ENCODE results near the gene TRNT1. TPM values are rescaled to one million over a fixed set of nuclear protein-coding genes. Genes with fewer than 3 reads are reported as not detected.

The TRNT1 gene
- total RNA-seq, 1 experiment from 2014 or later, result 35.6 TPM

DNA sequence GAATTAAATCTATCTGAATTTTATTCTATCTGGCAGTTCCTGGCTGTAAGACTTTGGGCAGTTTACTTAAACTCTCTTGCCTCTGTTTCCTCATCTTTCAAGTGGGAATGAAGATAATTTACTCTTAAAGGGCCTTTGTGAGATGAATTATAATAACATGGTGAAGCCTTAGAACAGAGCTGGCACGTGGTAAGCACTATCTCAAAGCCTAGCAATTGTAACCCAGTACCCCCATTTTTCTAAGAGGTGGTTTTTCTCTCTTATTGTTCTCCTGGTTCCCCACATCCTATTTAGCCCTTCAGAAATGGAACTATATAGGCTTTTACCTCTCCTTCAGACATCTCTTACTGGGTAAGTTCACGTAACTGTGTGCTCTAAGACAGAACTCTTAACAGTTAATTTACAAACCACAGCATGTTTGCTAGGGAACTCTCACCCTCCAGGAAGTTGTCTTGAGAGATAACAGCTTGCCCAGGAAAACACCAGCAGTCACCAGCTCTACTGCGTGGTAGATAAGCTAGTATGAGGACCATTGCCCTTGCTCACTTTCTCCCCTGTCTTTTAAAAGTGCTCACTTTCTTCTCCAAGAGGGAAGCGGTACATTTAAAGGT, 65.0 kb downstream of the TRNT1 start:
- no TSS peak for BruUV-seq (replicated peaks)
- H3K36me3 Mint-ChIP-seq (ENCODE audit: insufficient read depth, unreplicated experiment), result no peaks in the 10 kb centered on the region
- TF ChIP-seq, protein P1, sequence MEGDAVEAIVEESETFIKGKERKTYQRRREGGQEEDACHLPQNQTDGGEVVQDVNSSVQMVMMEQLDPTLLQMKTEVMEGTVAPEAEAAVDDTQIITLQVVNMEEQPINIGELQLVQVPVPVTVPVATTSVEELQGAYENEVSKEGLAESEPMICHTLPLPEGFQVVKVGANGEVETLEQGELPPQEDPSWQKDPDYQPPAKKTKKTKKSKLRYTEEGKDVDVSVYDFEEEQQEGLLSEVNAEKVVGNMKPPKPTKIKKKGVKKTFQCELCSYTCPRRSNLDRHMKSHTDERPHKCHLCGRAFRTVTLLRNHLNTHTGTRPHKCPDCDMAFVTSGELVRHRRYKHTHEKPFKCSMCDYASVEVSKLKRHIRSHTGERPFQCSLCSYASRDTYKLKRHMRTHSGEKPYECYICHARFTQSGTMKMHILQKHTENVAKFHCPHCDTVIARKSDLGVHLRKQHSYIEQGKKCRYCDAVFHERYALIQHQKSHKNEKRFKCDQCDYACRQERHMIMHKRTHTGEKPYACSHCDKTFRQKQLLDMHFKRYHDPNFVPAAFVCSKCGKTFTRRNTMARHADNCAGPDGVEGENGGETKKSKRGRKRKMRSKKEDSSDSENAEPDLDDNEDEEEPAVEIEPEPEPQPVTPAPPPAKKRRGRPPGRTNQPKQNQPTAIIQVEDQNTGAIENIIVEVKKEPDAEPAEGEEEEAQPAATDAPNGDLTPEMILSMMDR (IDR thresholded peaks at IDR 0.05; ENCODE audit: unreplicated experiment), result no peak
- peak; percentile 6 for DNase-seq
- peaks cover 39% of the 10 kb centered on the region for H3K27me3 Mint-ChIP-seq (ENCODE audit: unreplicated experiment)
- no peak overlapping the region for H3K27ac Mint-ChIP-seq (ENCODE audit: unreplicated experiment)
- intact Hi-C loops (cut with micrococcal nuclease; ENCODE audit: unreplicated experiment), result no loop called here
- H3K9me3 Mint-ChIP-seq (ENCODE audit: low read depth, unreplicated experiment), result peaks cover 3% of the 10 kb centered on the region
- CTCF ChIA-PET, result no interaction called here
- H3K4me3 Mint-ChIP-seq (ENCODE audit: low read depth, unreplicated experiment), result no peak overlapping the region
- H3K4me1 Mint-ChIP-seq (ENCODE audit: low read depth, unreplicated experiment), result peaks cover 12% of the 10 kb centered on the region

- Mint-ChIP-seq H3K27me3 (ENCODE audit: unreplicated experiment) (peaks cover 39% of the 10 kb centered on the region), H3K36me3 (ENCODE audit: insufficient read depth, unreplicated experiment) (no peaks in the 10 kb centered on the region), H3K27ac (ENCODE audit: unreplicated experiment) (no peak overlapping the region), H3K4me3 (ENCODE audit: low read depth, unreplicated experiment) (no peak overlapping the region), H3K9me3 (ENCODE audit: low read depth, unreplicated experiment) (peaks cover 3% of the 10 kb centered on the region), H3K4me1 (ENCODE audit: low read depth, unreplicated experiment) (peaks cover 12% of the 10 kb centered on the region)
- CTCF ChIA-PET, result interaction anchor here (0.6 kb wide), 1 partner anchor 1631 kb away, joined by 4 read pairs; no protein-coding TSS in a partner anchor
- no peak for DNase-seq
- TF ChIP-seq, protein P1 (IDR thresholded peaks at IDR 0.05; ENCODE audit: unreplicated experiment), result no peak
- no TSS peak for BruUV-seq (replicated peaks)
- intact Hi-C loops (cut with micrococcal nuclease; ENCODE audit: unreplicated experiment), result no loop called here
These were observed 65.5 kb downstream of the TRNT1 start for GRCh38 chr3:3192286-3192675.

GRCh38 chr3:3194861-3195260, 68.1 kb downstream of the TRNT1 start:
- Mint-ChIP-seq H3K9me3 (ENCODE audit: low read depth, unreplicated experiment) (no peaks in the 10 kb centered on the region), H3K4me3 (ENCODE audit: low read depth, unreplicated experiment) (no peak overlapping the region), H3K4me1 (ENCODE audit: low read depth, unreplicated experiment) (peaks cover 12% of the 10 kb centered on the region), H3K27me3 (ENCODE audit: unreplicated experiment) (peaks cover 48% of the 10 kb centered on the region), H3K27ac (ENCODE audit: unreplicated experiment) (no peak overlapping the region), H3K36me3 (ENCODE audit: insufficient read depth, unreplicated experiment) (no peaks in the 10 kb centered on the region)
- CTCF ChIA-PET, result no interaction called here
- BruUV-seq (replicated peaks), result no TSS peak
- DNase-seq, result no peak
- intact Hi-C loops (cut with micrococcal nuclease; ENCODE audit: unreplicated experiment), result loop anchor here (5.0 kb wide), 1 partner anchor 407 kb away; no protein-coding TSS in a partner anchor
- TF ChIP-seq, protein P1 (IDR thresholded peaks at IDR 0.05; ENCODE audit: unreplicated experiment), result no peak

DNA sequence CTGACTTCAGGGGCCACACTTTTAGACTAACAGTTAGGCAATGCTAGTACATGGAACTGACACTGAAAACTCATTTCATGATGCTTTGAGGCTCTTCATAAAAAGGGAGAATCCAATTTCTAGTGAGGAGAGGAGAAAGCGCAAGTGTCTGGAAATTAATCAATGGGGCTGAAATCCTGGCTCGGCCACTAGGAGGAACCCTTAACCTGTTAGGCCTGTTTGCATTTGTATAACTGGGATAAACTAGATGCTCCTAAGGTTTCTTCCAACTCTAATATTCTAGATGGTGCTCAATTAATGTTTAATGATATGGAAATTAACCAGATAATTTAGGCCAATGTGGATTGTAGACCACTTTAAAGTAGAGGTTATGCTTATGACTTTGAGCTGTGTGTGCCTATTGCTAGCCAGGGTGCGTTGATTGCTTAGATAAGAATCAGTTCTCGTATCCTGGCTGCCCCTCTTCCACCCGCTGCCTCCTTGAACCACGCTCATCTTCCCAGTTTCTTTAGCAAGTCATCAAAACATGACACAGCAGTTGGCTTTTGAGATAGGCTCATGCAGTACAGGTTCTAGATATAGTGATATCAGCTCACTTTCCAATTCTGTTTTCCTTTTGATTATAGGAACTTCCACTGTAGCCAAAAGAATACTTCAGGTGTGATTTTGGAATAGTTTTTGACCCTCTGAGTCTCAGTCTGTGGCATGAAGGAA, 69.6 kb downstream of the TRNT1 start:
- TF ChIP-seq, protein P1 (IDR thresholded peaks at IDR 0.05; ENCODE audit: unreplicated experiment), result peak; percentile 14
- no peaks in the 10 kb centered on the region for H3K9me3 Mint-ChIP-seq (ENCODE audit: low read depth, unreplicated experiment)
- H3K36me3 Mint-ChIP-seq (ENCODE audit: insufficient read depth, unreplicated experiment), result no peaks in the 10 kb centered on the region
- H3K27me3 Mint-ChIP-seq (ENCODE audit: unreplicated experiment), result peaks cover 52% of the 10 kb centered on the region
- no TSS peak for BruUV-seq (replicated peaks)
- intact Hi-C loops (cut with micrococcal nuclease; ENCODE audit: unreplicated experiment), result loop anchor here (1.0 to 5.0 kb wide), 3 partner anchors 406 to 1094 kb away; partner anchors contain the start of gene LRRN1
- peak; percentile 28 for DNase-seq
- H3K4me1 Mint-ChIP-seq (ENCODE audit: low read depth, unreplicated experiment), result peaks cover 12% of the 10 kb centered on the region
- no peak overlapping the region for H3K27ac Mint-ChIP-seq (ENCODE audit: unreplicated experiment)
- H3K4me3 Mint-ChIP-seq (ENCODE audit: low read depth, unreplicated experiment), result no peak overlapping the region
- CTCF ChIA-PET, result interaction anchor here (1.3 kb wide), 1 partner anchor 1075 kb away, joined by 4 read pairs; no protein-coding TSS in a partner anchor

Other genes with a start within 250 kb of the TRNT1 start
- gene IL5RA, start 16.6 kb upstream of the TRNT1 start, total RNA-seq (2022), result not detected in 2 replicates
- 24.8 and 31.6 TPM in 2 replicates for gene CRBN, start 52.8 kb downstream of the TRNT1 start, total RNA-seq (2022)

Data from Calu3 (cell line).